Stimulated activated CD4-positive, alpha-beta T cell treated with anti-CD3 and anti-CD28 coated beads, Interleukin-1b, Interleukin-23, amount 100 ng/mL, for 4 hours (primary cell): Measurements from ENCODE around the gene SETD5.

ENCODE experiments used
- DNase-seq, 2 donors: peaks; one replicate each; pipeline ENCODE4 v3.0.0-alpha.2; 2020; ENCODE audit warnings: low read depth in 2 of 2

SETD5 gene

DNA sequence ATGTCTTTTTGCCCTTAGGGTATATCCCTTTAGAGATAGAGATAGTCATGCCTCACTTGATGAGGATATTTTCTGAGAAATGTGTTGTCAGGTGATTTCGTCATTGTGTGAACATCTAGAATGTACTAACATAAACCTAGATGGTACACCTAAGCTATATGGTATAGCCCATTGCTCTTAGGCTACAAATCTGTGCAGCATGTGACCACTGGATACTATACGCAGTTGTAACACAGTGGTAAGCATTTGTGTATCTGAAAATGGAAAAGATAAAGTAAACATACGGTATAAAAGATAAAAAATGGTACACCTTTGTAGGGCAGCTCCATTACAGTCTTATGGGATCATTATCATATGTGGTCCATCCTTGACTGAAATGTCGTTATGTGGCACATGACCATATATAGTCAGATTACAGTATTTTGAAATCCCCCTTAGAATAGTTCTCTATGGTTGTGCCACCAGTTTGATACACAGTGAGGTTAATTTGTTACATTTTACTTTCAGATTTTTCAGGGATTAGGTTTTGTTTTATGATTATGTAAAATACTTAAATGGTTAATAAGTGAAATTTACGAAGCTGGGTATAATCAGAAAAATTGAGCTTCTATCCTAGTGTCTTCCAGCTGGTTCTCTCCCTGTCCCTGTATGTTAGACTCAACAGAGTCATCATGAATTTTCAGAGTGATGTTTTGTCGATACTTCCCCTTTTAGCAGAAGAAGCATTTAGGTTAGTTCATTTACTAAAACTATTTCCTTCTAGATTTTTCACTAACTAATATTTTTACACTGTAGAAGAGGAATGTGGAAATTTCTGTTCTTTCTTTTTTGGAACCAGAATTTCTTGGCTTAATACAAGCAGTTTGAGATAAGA lies 12.8 kb downstream of the SETD5 start:
- DNase-seq = no peak

- DNase-seq = no peak
Measured at GRCh38 chr3:9411302-9411701, 13.9 kb downstream of the SETD5 start.

DNA sequence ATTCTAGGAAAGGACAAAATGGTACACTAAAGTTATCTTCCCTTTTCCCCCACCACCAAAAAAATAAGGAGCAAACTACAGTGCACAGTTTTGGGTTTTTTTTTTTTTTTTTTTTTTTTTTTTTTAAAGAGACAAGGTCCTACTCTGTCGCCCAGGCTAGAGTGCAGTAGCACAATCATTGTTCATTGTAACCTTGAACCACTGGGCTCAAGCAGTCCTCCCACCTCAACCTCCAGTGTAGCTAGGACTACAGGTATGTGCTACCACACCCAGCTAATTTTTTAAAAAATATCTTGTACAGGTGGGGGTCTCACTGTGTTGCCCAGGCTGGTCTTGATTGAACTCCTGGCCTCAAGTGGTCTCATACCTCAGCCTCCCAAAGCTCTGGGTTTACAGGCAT lies 14.9 kb downstream of the SETD5 start:
- DNase-seq = no peak

- no peak for DNase-seq
Measured at GRCh38 chr3:9414826-9415225, 17.4 kb downstream of the SETD5 start.

DNA sequence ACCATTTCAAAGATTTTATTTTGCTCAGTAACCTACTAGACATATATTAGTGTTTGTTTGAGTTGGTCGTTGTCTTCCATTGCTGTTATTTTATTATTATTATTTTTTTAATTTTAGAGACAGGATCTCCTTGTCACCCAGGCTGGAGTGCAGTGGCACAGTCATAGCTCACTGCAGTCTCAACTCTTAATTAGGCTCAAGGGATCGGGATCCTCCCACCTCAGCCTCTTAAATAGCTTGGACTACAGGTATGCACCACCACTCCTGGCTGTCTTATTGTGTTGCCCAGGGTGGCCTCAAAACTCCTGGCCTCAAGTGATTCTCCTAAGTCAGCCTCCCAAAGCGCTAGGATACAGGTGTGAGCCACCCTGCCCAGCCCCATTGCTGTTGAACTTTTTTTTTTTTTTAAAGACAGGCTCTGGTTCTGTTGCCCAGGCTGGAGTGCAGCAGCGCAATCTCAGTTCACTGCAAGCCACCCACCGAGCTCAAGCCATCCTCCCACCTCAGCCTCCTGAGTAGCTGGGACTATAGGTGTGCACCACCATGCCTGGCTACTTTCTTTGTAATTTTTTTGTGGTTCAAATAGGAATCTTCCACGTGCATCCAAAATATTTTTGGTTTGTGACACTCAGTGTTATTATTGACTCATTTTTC lies 18.2 kb downstream of the SETD5 start:
- no peak for DNase-seq

DNA sequence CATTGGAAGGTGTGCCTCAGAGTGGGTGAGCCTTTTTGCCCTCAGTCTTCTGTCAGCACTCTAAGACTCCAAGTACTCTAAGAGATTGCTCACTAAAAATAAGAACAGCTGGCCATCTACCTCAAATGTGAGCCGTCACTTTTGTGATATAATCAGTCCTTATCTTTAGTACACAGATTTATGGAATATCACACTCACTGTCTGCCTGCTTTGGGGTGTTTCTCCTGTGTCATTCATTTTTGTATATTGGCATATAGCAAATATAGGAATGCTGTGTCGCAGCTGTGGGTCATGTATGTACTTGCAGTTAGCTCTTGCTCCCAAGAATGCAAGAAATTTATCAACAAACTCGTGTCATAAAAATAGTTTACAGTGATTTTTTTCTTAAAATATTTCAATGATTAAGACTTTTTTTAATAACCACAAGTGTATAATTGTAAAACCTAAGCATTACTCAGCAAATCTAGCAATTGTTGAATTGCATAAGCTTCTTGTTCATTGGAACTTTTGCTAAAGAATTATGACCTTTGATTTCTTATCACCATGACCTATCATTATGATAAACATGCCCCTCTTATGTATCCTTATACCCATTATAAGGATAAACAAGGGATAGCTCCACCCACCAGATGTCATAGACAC lies 18.8 kb downstream of the SETD5 start:
- no peak for DNase-seq

- DNase-seq = no peak
Measured at GRCh38 chr3:9420850-9421549, 23.6 kb downstream of the SETD5 start.

DNA sequence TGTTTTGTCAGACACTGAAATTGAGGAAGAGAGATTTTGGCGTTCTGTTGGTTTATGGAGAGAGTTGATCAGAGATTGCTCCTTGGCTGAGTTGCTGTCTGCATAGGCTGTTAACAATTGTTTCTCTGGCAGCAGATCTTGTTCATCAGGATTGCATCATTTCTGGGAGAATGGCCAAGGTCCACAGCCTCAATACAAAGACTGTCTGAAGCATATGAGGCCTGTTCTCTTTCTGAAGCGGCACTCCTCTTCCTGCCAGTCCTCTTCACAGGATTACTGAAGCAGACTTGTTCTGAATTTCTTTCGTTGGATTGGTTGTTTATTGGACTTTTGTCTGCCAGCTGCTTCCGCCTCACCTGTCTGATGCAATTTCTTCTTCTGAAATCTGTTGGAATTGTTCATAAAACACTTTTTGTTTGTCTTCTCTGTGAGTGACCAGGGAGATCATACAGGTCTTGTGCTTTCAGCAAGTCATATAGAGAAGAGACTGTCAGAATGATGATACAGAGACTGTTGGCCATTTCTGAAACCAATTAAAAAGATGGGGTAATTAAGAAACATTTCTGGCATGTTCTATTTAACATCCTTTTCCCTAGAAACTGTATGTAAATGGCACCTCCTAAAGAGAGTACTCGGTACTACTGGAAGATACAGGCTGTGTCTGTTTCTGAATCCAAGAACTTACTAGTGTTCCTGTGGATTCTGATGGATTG lies 25.5 kb downstream of the SETD5 start:
- DNase-seq = no peak

DNA sequence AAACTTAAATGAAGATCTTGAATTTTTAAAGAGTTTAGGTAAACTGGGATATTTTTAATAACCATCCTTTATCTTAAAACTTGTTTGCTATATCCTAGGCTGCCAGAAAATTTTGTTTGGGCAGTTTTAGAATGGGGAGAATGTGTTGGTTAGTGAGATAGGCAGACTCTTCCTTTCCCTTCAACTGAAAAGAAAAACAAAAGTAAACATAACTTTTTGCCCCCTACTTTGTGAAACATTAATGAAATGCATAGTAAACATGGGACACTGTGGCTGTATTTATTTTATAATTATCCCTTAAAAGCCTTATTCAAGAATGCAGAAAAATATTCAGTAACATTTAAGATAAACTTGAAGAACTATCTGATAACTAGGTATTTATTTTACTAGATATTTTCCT lies 31.0 kb downstream of the SETD5 start:
- DNase-seq = no peak

GRCh38 chr3:9430733-9431132 lies 33.3 kb downstream of the SETD5 start:
- no peak for DNase-seq

GRCh38 chr3:9433627-9434521 lies 36.5 kb downstream of the SETD5 start:
- no peak for DNase-seq

GRCh38 chr3:9435316-9435715 lies 37.9 kb downstream of the SETD5 start:
- DNase-seq = no peak

DNA sequence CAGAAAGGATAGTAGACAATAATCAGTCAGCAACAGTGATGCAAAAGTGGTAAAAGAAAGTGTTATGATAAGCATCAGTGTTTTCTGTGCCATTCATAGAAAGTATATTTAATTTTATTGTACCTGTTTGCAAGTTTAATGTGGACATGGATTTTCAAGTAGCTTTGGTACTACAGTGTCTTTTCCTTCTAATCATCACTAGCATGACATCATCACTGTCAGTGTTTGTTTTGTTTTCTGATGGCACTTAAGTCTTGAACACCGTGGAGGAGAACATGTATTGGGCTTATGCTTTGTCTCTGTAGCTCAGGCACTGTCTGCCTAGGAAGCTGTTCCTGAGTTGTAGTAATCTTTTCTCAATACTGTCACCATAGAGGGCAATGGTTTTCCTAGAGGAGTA lies 41.9 kb downstream of the SETD5 start:
- DNase-seq = no peak

DNA sequence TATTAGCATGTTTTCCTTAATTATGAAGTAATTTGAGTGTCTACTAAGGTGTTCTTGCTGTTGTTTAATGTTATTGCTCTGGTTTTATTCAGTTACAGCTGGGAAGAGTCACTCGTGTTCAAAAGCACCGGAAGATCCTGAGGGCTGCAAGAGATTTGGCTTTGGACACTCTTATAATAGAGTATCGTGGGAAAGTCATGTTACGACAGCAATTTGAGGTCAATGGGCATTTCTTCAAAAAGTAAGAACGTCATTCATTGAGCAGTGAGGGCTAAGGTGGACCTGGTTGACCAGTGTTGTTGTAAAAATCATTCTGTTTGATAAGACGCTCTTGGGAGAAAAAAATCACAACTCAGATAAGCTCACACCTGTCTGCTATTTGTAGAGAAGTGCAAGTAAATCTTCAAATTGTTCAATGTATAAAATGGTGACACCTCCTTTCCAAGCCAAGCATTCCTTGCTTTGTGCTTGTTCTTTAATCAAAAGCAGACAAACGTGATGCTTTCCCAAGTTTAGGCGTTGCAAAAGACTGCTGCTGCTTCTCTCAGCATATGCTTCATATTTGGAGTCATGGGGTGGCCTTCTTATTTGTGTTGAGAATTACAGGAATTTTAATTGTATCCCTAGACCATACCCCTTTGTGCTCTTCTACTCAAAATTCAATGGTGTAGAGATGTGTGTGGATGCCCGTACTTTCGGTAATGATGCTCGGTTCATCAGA lies 44.2 kb downstream of the SETD5 start:
- DNase-seq = no peak

DNA sequence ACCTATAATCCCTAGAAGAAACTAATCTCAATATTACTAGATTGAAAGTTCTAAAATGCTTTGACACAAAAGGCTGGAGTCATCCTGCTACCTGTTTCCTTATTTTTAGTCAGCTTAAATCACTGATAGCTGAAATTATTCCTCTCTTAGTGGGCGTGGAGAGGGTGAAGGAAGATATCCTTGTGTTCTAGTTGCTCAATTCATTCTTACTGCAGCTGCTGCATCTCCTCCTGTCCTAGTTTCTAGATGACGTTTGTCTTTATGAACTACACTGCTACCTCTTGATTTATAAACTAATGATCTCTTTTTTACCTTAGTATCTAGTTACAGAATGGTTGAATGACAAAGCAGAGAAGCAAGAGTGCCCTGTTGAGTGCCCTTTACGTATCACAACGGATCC lies 50.7 kb downstream of the SETD5 start:
- no peak for DNase-seq

DNA sequence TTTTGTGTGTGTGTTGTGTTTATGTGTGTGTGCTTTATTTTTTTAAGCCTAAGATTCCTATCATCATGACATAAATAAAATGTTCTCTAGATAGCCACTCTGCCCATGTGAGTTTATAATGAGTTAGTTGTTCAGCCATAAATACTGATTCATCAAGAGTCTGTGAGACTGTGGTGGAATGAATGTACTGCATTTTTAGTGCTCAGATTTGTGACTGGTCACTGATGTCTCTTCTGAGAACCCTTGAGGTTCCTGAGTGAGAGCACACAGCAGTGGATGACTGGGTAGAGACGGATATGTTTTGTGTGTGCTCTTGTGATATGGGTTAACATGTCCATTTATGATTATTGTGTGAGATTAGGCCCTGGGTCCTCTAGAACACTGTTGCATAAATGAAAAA lies 51.2 kb downstream of the SETD5 start:
- no peak for DNase-seq

DNA sequence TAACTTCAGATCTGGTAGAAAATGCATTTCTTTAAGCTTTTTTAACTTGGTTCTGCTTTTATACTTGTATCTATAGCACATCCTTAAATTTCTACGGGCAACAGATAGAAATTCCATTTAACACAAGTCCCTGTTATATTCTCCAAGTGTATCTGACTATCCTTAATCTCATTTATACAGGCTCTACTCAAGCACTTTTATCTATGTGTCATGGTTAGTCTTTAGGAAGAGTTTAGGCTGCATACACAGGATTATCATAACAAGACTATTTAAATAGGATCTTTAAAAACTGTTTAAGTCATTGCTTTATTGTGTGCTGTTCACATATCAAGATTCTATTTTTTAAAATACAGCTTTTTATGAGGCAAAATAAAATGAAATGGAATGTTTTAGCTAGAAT lies 52.7 kb downstream of the SETD5 start:
- no peak for DNase-seq

DNA sequence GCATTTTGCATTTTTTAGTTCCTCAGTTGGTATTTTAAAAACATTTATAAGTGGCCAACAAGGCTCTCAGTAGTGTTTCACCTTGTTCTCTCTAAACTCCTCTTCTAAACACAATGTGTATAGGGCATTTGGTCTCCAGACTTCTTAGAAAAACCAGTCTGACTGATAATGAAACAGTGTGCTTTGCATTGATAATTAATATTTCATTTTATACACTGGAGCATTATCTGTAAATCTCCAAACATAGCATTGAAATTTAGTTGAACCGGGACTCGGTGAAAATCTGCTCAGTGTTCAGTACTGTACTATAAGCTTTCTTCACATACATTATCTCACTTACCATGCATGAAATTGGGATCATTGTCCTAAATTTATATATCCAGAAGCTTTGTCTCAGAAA lies 53.6 kb downstream of the SETD5 start:
- DNase-seq = no peak

- no peak for DNase-seq
Measured at GRCh38 chr3:9452417-9452816, 55.0 kb downstream of the SETD5 start.

- no peak for DNase-seq
Measured at GRCh38 chr3:9455596-9456131, 58.2 kb downstream of the SETD5 start.
